ENCODE measurements around the gene PRSS53. TPM values are rescaled to one million over a fixed set of nuclear protein-coding genes. Genes with fewer than 3 reads are reported as not detected.

Gene PRSS53
- total RNA-seq, 6 donors from 2014 or later = 0.91 to 8.4 (median 3.0) TPM

DNA sequence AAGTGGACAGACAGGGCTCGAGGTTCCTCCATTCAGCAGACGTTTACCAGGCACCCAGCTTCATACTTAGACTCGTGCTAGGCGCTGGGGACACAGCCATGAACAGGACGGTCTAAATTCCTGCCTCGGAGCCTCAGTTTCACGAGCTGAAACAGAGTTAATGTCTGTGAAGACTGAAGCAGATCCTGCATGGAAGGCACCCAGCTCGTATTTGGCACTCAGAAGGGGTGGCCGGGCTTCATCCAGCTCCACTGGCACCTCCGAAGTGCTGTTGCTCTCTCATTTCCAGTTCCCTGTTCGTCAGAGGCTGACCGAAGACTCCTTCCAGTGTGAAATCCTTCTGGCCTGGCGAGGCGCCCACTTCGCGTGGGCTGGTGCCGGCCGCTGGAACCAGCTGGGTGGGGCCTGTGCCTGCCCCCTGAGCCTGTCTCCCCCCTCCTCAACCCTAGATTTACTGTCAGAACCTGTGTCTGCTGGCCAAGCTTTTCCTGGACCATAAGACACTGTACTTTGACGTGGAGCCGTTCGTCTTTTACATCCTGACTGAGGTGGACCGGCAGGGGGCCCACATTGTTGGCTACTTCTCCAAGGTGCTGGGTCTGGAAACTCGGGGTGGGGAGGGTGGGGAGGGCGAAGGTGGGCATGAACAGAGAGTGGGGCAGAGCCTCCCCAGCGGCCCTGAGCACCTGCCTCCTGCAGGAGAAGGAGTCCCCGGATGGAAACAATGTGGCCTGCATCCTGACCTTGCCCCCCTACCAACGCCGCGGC, 41.0 kb upstream of the PRSS53 start:
- no peaks in the 10 kb centered on the region for H3K9me3 ChIP-seq
- H3K4me1 ChIP-seq = peaks cover 29 to 82% (median 58%) of the 10 kb centered on the region in 4 donors
- H3K27me3 ChIP-seq = no peaks in the 10 kb centered on the region
- 43 to 76% methylated on average over 6 to 24 of the region's 29 CpGs for WGBS, 2 donors
- H3K27ac ChIP-seq = peak overlapping the region; percentile 91 to 94 (median 92)
- peak in 1 of 2 donors; percentile 64 for ATAC-seq (ENCODE audit: low FRiP score in 2 of 2)
- DNase-seq = peak; percentile 72 to 91
- H3K36me3 ChIP-seq = peaks cover 0 to 71% (median 39%) of the 10 kb centered on the region in 4 donors
- peak overlapping the region in 1 of 4 donors; percentile 17 for H3K4me3 ChIP-seq
- TF ChIP-seq, protein P1, sequence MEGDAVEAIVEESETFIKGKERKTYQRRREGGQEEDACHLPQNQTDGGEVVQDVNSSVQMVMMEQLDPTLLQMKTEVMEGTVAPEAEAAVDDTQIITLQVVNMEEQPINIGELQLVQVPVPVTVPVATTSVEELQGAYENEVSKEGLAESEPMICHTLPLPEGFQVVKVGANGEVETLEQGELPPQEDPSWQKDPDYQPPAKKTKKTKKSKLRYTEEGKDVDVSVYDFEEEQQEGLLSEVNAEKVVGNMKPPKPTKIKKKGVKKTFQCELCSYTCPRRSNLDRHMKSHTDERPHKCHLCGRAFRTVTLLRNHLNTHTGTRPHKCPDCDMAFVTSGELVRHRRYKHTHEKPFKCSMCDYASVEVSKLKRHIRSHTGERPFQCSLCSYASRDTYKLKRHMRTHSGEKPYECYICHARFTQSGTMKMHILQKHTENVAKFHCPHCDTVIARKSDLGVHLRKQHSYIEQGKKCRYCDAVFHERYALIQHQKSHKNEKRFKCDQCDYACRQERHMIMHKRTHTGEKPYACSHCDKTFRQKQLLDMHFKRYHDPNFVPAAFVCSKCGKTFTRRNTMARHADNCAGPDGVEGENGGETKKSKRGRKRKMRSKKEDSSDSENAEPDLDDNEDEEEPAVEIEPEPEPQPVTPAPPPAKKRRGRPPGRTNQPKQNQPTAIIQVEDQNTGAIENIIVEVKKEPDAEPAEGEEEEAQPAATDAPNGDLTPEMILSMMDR (IDR thresholded peaks at IDR 0.05) = no peak
- TF ChIP-seq POLR2A (IDR thresholded peaks at IDR 0.05) = peak in 1 of 4 donors; percentile 55
- TF ChIP-seq POLR2AphosphoS5 (IDR thresholded peaks at IDR 0.05) = peak in 1 of 2 donors; percentile 21
- TF ChIP-seq EP300 (IDR thresholded peaks at IDR 0.05) = no peak

DNA sequence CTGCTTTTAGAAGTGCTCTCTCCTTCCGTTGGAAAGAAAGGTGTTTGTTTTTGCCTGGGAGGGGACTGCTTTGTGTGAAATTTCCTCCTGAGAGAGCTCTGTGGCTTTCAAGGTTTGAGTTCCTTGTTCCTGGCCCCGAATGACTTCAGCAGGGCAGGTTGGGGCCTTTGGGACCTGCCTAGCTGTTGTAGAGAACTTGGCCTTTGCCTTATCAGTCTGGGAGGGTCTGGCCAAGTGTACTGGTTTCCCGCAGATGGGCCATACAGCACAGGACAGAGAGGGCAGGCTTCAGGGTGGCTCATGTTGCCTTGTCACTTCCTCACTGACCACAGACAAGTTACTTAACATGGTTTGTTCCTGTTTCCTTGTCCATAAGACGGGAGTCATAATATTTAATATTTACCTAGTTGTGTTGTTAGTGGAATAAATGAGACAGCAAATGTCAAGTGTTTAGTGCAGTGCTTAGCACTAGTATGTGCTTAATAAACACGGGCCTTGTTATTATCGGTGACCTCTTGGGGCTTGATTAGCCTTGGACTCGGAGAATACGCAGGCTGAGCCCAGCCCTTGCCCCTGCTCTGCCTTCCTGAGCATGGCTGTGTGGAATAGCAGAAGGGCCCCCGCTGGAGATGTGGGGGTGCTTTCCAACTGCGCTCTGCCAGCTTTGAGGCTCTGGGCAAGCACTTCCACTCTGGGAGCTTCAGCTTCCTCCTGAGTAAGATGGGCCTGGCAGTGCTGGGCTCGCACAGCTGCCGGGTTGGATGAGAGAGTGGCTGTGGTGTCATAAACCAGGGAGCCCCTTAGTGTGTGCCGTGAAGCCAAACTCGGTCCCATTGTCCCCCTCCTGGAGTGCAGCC, 40.2 kb upstream of the PRSS53 start:
- no peak overlapping the region for H3K4me3 ChIP-seq
- no peaks in the 10 kb centered on the region for H3K27me3 ChIP-seq
- H3K9me3 ChIP-seq = no peaks in the 10 kb centered on the region
- H3K4me1 ChIP-seq = peaks cover 29 to 74% (median 57%) of the 10 kb centered on the region in 4 donors
- DNase-seq (peak in 1 of 2 donors; percentile 94), ATAC-seq (ENCODE audit: low FRiP score in 2 of 2) (peak; percentile 84 to 88)
- H3K27ac ChIP-seq = peak overlapping the region; percentile 91 to 94 (median 92)
- H3K36me3 ChIP-seq = peaks cover 0 to 79% (median 42%) of the 10 kb centered on the region in 4 donors
- TF ChIP-seq POLR2A (IDR thresholded peaks at IDR 0.05) = peak in 1 of 4 donors; percentile 76
- TF ChIP-seq, protein P1 (IDR thresholded peaks at IDR 0.05) = peak in 1 of 6 experiments; percentile 6
- TF ChIP-seq POLR2AphosphoS5 (IDR thresholded peaks at IDR 0.05) = peak; percentile 81 to 87
- peak in 2 of 4 donors; percentile 58 to 78 for TF ChIP-seq EP300 (IDR thresholded peaks at IDR 0.05)
- 40 to 75% methylated on average over 9 to 14 of the region's 14 CpGs for WGBS, 2 donors

DNA sequence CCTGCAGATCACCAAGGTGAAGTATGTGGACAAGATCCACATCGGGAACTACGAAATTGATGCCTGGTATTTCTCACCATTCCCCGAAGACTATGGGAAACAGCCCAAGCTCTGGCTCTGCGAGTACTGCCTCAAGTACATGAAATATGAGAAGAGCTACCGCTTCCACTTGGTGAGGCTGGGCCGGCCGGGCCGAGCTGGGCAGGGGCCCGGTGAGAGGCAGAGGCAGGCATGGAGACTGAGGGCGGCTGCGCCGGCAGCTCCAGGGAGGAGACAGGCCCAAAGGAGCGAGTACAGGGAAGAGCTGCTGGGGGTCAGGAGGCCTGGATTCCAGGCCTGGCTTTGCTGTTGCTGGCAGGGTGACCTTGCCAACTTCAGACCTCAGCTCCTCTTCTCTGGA, 38.4 kb upstream of the PRSS53 start:
- DNase-seq (peak; percentile 80 to 87), ATAC-seq (ENCODE audit: low FRiP score in 2 of 2) (peak in 1 of 2 donors; percentile 38)
- Histone ChIP-seq H3K4me1 (peaks cover 29 to 58% (median 51%) of the 10 kb centered on the region in 4 donors), H3K27me3 (no peaks in the 10 kb centered on the region), H3K27ac (peak overlapping the region; percentile 91 to 94 (median 92)), H3K9me3 (no peaks in the 10 kb centered on the region), H3K36me3 (peaks cover 4 to 93% (median 43%) of the 10 kb centered on the region in 4 donors), H3K4me3 (no peak overlapping the region)
- 65 to 87% methylated on average over 12 to 13 of the region's 13 CpGs for WGBS, 2 donors
- TF ChIP-seq POLR2AphosphoS5 (IDR thresholded peaks at IDR 0.05) (no peak), POLR2A (IDR thresholded peaks at IDR 0.05) (peak in 1 of 4 donors; percentile 68)

- Histone ChIP-seq H3K36me3 (peaks cover 10 to 93% (median 41%) of the 10 kb centered on the region in 4 donors), H3K27ac (peak overlapping the region in 1 of 4 donors; percentile 91), H3K4me1 (peaks cover 29 to 45% (median 41%) of the 10 kb centered on the region in 4 donors), H3K4me3 (no peak overlapping the region), H3K27me3 (no peaks in the 10 kb centered on the region), H3K9me3 (no peaks in the 10 kb centered on the region)
- WGBS, 2 donors = 90 to 94% methylated on average over 3 of the region's 3 CpGs
- ATAC-seq (ENCODE audit: low FRiP score in 2 of 2) (no peak), DNase-seq (no peak)
- TF ChIP-seq EP300 (IDR thresholded peaks at IDR 0.05) = no peak
- TF ChIP-seq, protein P1 (IDR thresholded peaks at IDR 0.05) = no peak
- TF ChIP-seq POLR2A (IDR thresholded peaks at IDR 0.05) = no peak
- TF ChIP-seq POLR2AphosphoS5 (IDR thresholded peaks at IDR 0.05) = no peak
Observed at GRCh38 chr16:31125844-31126243, 37.1 kb upstream of the PRSS53 start.

- 74 to 90% methylated on average over 16 of the region's 16 CpGs for WGBS, 2 donors
- H3K9me3 ChIP-seq = no peaks in the 10 kb centered on the region
- no peak for TF ChIP-seq POLR2AphosphoS5 (IDR thresholded peaks at IDR 0.05)
- H3K4me3 ChIP-seq = no peak overlapping the region
- DNase-seq = peak in 1 of 2 donors; percentile 28
- H3K27me3 ChIP-seq = no peaks in the 10 kb centered on the region
- peak overlapping the region; percentile 16 to 97 (median 96) for H3K27ac ChIP-seq
- H3K36me3 ChIP-seq = peaks cover 18 to 63% (median 34%) of the 10 kb centered on the region in 4 donors
- ATAC-seq (ENCODE audit: low FRiP score in 2 of 2) = no peak
- peaks cover 21 to 28% (median 22%) of the 10 kb centered on the region in 4 donors for H3K4me1 ChIP-seq
Observed at GRCh38 chr16:31120129-31120528, 31.4 kb upstream of the PRSS53 start.

Data from upper lobe of left lung (tissue), 6 donors.